Measurements from ENCODE around the gene FRY. TPM values are rescaled to one million over a fixed set of nuclear protein-coding genes. Genes with fewer than 3 reads are reported as not detected.
A peak's percentile ranks its signal among the peaks of the same experiment; 100 is the strongest.

The FRY gene
- total RNA-seq, 1 donor from 2014 or later, result 5.4 TPM

DNA sequence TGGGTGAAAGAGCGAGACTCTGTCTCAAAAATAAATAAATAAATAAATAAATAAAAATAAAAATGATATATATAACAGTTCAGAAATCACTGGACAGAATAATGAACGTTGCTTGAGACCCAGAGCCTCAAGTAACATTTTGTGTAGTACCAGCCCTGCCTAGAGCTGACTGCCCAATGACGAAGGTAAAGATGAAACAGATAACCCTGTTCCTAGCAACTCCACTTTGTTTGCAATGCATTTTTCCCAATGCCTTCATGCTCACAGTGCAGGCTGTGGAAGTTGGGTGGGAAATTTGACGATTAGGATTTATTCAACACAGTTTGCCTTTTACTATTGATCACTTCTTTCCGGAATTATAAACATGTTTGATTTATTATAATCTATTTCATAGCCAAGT, 22.2 kb upstream of the FRY start:
- Mint-ChIP-seq H3K27ac (ENCODE audit: unreplicated experiment) (no peak overlapping the region), H3K36me3 (ENCODE audit: low read depth) (no peaks in the 10 kb centered on the region), H3K4me1 (no peaks in the 10 kb centered on the region), H3K27me3 (ENCODE audit: low read depth) (no peaks in the 10 kb centered on the region), H3K4me3 (no peak overlapping the region), H3K9me3 (no peaks in the 10 kb centered on the region)
- TF ChIP-seq, protein P1, sequence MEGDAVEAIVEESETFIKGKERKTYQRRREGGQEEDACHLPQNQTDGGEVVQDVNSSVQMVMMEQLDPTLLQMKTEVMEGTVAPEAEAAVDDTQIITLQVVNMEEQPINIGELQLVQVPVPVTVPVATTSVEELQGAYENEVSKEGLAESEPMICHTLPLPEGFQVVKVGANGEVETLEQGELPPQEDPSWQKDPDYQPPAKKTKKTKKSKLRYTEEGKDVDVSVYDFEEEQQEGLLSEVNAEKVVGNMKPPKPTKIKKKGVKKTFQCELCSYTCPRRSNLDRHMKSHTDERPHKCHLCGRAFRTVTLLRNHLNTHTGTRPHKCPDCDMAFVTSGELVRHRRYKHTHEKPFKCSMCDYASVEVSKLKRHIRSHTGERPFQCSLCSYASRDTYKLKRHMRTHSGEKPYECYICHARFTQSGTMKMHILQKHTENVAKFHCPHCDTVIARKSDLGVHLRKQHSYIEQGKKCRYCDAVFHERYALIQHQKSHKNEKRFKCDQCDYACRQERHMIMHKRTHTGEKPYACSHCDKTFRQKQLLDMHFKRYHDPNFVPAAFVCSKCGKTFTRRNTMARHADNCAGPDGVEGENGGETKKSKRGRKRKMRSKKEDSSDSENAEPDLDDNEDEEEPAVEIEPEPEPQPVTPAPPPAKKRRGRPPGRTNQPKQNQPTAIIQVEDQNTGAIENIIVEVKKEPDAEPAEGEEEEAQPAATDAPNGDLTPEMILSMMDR (conservative IDR thresholded peaks at IDR 0.05), result no peak
- no peak for DNase-seq (ENCODE audit: low read depth, low spot score)

DNA sequence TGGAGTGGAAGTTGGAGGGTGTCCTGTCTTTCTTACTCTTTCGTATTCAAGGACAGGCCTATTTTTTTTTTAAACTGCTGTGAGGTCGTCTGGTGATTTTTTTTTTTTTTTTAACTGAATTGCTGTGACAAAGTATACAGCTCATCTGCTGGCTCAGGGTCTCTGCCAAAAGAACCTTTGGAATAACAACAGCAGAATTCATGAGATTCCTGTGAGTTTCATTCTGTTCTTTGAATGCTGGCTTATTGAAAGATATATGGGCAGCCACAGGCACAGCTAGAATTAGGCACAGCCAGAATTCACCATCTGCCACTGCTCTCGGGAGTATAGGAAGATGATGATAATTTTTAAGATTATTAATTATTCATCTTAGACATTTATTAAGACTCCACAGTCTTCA, 21.4 kb upstream of the FRY start:
- H3K4me1 Mint-ChIP-seq, result no peaks in the 10 kb centered on the region
- no peaks in the 10 kb centered on the region for H3K27me3 Mint-ChIP-seq (ENCODE audit: low read depth)
- H3K36me3 Mint-ChIP-seq (ENCODE audit: low read depth), result no peaks in the 10 kb centered on the region

DNA sequence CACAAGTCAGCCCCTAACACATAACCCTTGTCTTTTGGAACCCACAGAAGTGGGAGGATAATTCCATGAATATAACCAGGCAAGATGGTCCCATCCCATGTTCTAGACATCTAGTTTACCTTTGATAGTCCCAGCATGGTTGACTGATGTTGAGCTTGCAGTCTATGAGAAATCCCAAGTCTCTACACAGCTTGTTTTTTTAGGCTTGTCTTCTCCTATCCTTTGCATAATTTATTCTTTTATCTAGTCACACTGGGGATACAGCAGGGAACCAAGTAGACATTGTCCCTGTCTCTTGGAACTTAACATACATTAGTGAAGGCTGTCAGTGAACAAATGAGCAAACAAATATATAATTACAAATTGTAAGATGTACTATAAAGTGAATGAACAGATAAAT, 19.6 kb upstream of the FRY start:
- H3K9me3 Mint-ChIP-seq, result no peaks in the 10 kb centered on the region
- H3K27me3 Mint-ChIP-seq (ENCODE audit: low read depth), result no peaks in the 10 kb centered on the region
- H3K4me1 Mint-ChIP-seq, result no peaks in the 10 kb centered on the region
- TF ChIP-seq, protein P1 (conservative IDR thresholded peaks at IDR 0.05), result no peak
- no peak overlapping the region for H3K4me3 Mint-ChIP-seq
- H3K27ac Mint-ChIP-seq (ENCODE audit: unreplicated experiment), result no peak overlapping the region
- DNase-seq (ENCODE audit: low read depth, low spot score), result no peak
- H3K36me3 Mint-ChIP-seq (ENCODE audit: low read depth), result no peaks in the 10 kb centered on the region

More for the DNA sequence above, 21.4 kb upstream of the FRY start:
- H3K9me3 Mint-ChIP-seq, result no peaks in the 10 kb centered on the region
- DNase-seq (ENCODE audit: low read depth, low spot score), result no peak
- no peak overlapping the region for H3K27ac Mint-ChIP-seq (ENCODE audit: unreplicated experiment)
- no peak overlapping the region for H3K4me3 Mint-ChIP-seq
- TF ChIP-seq, protein P1 (conservative IDR thresholded peaks at IDR 0.05), result no peak

DNA sequence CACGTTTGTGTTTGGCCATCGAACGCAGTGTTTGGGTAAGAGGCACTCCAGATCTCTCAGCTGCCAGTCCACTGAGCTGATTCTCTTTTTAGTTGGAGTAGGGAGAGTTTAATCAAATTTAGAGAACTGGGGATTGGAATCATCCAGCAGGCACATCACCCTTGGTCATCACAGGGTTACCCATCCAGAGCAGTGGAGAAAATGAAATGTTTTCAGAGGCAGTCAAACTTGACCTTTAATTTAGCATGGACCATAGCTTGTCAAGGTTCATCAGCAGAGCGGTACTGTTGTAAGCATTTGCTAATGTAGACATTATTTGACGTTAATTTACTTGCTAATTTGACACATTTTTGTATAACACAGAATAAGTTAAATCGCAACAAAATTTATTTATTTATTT, 18.4 kb upstream of the FRY start:
- Mint-ChIP-seq H3K4me3 (no peak overlapping the region), H3K9me3 (no peaks in the 10 kb centered on the region), H3K4me1 (no peaks in the 10 kb centered on the region), H3K27ac (ENCODE audit: unreplicated experiment) (peak overlapping the region; percentile 29), H3K27me3 (ENCODE audit: low read depth) (no peaks in the 10 kb centered on the region), H3K36me3 (ENCODE audit: low read depth) (no peaks in the 10 kb centered on the region)
- TF ChIP-seq, protein P1 (conservative IDR thresholded peaks at IDR 0.05), result no peak
- no peak for DNase-seq (ENCODE audit: low read depth, low spot score)

DNA sequence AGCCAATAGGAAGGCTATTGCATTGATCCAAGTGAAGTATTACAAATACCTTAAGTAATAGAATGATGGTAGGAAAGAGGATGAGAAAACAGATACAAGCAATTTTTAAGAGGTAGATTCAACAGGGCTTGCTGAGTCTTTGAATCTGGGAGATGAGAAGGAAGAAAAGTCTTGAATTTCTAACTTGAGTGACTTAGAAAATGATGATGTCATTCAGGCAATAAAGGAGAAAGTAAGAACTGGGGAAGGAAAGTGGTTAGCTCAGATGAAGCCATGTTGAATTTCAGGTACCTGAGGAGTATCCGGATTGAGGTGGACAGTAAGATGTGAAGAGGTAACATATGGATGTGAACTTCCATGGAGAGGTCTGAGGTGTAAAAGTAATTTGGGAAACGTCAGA, 15.5 kb upstream of the FRY start:
- H3K27ac Mint-ChIP-seq (ENCODE audit: unreplicated experiment), result no peak overlapping the region
- H3K27me3 Mint-ChIP-seq (ENCODE audit: low read depth), result no peaks in the 10 kb centered on the region
- no peaks in the 10 kb centered on the region for H3K36me3 Mint-ChIP-seq (ENCODE audit: low read depth)
- H3K4me3 Mint-ChIP-seq, result no peak overlapping the region
- TF ChIP-seq, protein P1 (conservative IDR thresholded peaks at IDR 0.05), result no peak
- H3K9me3 Mint-ChIP-seq, result no peaks in the 10 kb centered on the region
- DNase-seq (ENCODE audit: low read depth, low spot score), result no peak
- no peaks in the 10 kb centered on the region for H3K4me1 Mint-ChIP-seq

DNA sequence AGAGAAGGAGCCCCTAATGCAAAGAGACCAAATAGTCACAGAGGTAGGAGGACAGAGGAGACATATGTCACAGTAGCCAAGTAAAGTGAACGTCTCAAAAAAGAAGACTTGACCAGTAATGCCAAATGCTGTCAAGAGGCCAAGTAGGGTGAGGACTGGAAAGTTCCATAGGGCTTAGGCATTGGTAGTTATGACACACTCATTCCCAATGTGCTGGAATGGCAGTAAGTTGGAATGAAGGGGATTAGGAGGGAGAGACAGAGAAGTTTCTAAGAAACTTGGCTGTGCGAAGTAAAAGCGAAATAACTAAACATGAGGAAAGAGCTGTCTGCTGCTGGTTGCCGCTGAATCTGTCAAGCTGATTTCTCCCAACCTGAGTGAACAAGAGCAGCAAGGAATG, 14.9 kb upstream of the FRY start:
- no peak for DNase-seq (ENCODE audit: low read depth, low spot score)
- no peak overlapping the region for H3K27ac Mint-ChIP-seq (ENCODE audit: unreplicated experiment)
- H3K4me3 Mint-ChIP-seq, result no peak overlapping the region
- H3K27me3 Mint-ChIP-seq (ENCODE audit: low read depth), result no peaks in the 10 kb centered on the region
- H3K9me3 Mint-ChIP-seq, result no peaks in the 10 kb centered on the region
- no peaks in the 10 kb centered on the region for H3K36me3 Mint-ChIP-seq (ENCODE audit: low read depth)
- H3K4me1 Mint-ChIP-seq, result no peaks in the 10 kb centered on the region
- TF ChIP-seq, protein P1 (conservative IDR thresholded peaks at IDR 0.05), result no peak

Data from neural crest cell (in vitro differentiated cells).